Spleen (tissue), 7 donors: ENCODE results near the gene PCAT7.

Experiments
- POLR2AphosphoS5 ChIP-seq, 3 donors: sonication (generic); formaldehyde crosslinking; IDR thresholded peaks; one replicate each; pipeline ENCODE4 v1.5.1; 2017; ENCODE audit warnings: antibody characterized with exemption in 3 of 3
- TF ChIP-seq, protein P1 (sequence below), 11 experiments: fragments of 200-600 bp in 7 of 11; fragments of 450-650 bp in 4 of 11; sonication (generic) in 4 of 11; IDR thresholded peaks in 8 of 11; conservative IDR thresholded peaks in 3 of 11; 1 replicate in 7 of 11; 2 replicates in 4 of 11; pipeline versions ENCODE4 v1.4.0 to v1.8.0; 2016 to 2021; ENCODE audit warnings: antibody characterized with exemption in 11 of 11, inconsistent platforms in 4 of 11, mild to moderate bottlenecking in 1 of 11
- donor health status: DM: no; HTN: no; CAD: no; lungs with moderate emphysema.
- donor health status: DM: no; HTN: no; CAD: no.
- donor health status: DM: no; HTN: no; CAD: no.

DNA sequence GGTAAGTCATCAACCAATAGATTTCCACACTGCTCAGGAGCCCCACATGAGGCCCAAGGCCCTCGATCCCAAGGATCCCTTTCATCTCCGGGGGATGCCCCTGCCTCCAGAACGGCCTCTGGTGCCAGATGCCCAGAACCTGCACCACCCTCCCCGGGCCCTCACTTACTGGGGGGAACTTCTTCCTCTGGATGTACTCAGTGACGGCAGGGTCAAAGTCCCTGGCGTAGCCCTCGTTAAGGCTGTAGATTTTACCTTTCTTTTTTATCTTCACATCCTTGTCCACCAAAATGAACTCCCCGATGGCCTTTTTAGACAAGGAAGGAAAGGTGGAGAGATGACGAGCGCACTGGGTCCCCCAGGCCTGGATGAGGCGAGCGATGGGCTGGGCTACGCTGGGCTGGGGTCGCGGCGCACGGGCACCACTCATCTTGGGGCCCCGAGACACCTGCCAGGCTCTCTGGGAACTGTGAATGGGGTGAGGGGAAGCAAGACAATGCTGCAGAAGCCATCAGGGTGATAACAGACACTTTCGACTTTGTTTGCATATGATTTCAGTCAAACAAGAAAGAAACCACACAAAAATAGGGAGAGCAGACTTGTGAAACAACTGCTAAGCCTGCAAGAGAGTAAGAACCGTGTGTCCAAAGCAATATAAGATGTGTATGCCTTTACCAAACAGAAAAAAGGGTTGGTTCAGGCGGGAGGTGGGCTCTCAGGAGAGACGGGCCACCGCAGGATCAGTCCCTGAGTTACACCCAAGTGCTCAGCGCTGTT lies 52.0 kb downstream of the PCAT7 start:
- TF ChIP-seq POLR2AphosphoS5 (IDR thresholded peaks at IDR 0.05) = no peak
- TF ChIP-seq, protein P1, sequence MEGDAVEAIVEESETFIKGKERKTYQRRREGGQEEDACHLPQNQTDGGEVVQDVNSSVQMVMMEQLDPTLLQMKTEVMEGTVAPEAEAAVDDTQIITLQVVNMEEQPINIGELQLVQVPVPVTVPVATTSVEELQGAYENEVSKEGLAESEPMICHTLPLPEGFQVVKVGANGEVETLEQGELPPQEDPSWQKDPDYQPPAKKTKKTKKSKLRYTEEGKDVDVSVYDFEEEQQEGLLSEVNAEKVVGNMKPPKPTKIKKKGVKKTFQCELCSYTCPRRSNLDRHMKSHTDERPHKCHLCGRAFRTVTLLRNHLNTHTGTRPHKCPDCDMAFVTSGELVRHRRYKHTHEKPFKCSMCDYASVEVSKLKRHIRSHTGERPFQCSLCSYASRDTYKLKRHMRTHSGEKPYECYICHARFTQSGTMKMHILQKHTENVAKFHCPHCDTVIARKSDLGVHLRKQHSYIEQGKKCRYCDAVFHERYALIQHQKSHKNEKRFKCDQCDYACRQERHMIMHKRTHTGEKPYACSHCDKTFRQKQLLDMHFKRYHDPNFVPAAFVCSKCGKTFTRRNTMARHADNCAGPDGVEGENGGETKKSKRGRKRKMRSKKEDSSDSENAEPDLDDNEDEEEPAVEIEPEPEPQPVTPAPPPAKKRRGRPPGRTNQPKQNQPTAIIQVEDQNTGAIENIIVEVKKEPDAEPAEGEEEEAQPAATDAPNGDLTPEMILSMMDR (IDR thresholded peaks at IDR 0.05 in 8 of 11, conservative IDR thresholded peaks at IDR 0.05 in 3 of 11) = no peak
